Lower leg skin (tissue), 3 donors: ENCODE measurements around the gene NARF.

Source experiments
- POLR2A ChIP-seq, 2 donors: fragments of 450-650 bp; IDR thresholded peaks; one replicate each; pipeline ENCODE4 v1.6.1; 2016 to 2017; ENCODE audit warnings: antibody characterized with exemption in 2 of 2, mild to moderate bottlenecking in 1 of 2, moderate library complexity in 1 of 2
- TF ChIP-seq, protein P1 (sequence below), 3 donors: fragments of 450-650 bp; IDR thresholded peaks; one replicate each; pipeline ENCODE4 v1.5.1; 2016; ENCODE audit warnings: antibody characterized with exemption in 3 of 3, mild to moderate bottlenecking in 3 of 3, moderate library complexity in 2 of 3

DNA sequence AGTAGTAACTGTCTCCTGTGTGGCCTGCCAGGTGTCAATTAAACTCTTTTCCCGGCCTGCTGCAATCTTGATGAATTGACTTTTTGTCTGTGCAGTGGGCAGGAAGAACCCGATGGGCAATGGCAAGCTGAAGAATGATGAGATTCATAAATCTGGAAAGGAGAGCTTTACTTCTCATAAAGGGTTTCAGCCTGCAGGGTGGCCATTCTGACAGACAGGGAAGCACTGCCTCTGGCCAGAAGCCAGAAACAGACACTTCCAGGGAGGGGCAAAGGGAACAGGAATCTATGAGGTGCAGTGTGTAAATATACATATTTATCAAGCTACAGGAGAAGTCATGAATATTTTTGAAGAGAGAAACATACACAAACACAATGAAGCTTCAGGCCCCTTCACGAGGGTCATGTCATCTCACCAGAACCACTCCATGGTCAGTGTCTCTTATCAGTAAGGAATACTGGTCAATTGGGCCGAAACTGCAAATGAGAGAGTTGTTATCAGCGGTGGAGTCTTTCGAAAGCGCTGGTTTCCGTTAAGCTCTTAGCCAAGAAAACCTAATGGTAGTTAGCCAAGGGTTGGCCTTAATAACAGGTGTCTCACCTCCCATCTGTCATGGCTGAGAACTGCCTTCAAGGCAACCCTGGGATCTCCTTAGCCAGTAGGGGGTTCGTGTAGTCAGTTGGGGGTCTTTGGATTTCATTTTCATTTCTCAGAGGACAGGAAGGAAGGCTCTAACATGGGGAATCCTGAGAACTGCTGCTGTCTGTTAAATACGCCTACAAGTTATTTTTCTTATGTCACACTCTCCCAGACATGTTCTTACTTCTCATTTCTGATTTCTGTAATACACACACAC, 1.2 kb upstream of the NARF start:
- TF ChIP-seq, protein P1, sequence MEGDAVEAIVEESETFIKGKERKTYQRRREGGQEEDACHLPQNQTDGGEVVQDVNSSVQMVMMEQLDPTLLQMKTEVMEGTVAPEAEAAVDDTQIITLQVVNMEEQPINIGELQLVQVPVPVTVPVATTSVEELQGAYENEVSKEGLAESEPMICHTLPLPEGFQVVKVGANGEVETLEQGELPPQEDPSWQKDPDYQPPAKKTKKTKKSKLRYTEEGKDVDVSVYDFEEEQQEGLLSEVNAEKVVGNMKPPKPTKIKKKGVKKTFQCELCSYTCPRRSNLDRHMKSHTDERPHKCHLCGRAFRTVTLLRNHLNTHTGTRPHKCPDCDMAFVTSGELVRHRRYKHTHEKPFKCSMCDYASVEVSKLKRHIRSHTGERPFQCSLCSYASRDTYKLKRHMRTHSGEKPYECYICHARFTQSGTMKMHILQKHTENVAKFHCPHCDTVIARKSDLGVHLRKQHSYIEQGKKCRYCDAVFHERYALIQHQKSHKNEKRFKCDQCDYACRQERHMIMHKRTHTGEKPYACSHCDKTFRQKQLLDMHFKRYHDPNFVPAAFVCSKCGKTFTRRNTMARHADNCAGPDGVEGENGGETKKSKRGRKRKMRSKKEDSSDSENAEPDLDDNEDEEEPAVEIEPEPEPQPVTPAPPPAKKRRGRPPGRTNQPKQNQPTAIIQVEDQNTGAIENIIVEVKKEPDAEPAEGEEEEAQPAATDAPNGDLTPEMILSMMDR (IDR thresholded peaks at IDR 0.05): no peak
- TF ChIP-seq POLR2A (IDR thresholded peaks at IDR 0.05): no peak
